ENCODE data around the gene S1PR1.

Gene S1PR1

GRCh38 chr1:101280049-101280592, 43.3 kb downstream of the S1PR1 start:
- DNase-seq (ENCODE audit: low spot score): no peak

GRCh38 chr1:101280942-101281654, 44.3 kb downstream of the S1PR1 start:
- DNase-seq (ENCODE audit: low spot score): no peak

GRCh38 chr1:101281751-101282150, 44.9 kb downstream of the S1PR1 start:
- DNase-seq (ENCODE audit: low spot score): no peak

- DNase-seq (ENCODE audit: low spot score): peak; percentile 20
These were observed 45.7 kb downstream of the S1PR1 start for GRCh38 chr1:101282314-101283038.

- no peak for DNase-seq (ENCODE audit: low spot score)
These were observed 46.6 kb downstream of the S1PR1 start for GRCh38 chr1:101283443-101283842.

- DNase-seq (ENCODE audit: low spot score): no peak
These were observed 47.2 kb downstream of the S1PR1 start for GRCh38 chr1:101284021-101284420.

GRCh38 chr1:101284622-101285218, 47.9 kb downstream of the S1PR1 start:
- DNase-seq (ENCODE audit: low spot score): no peak

- DNase-seq (ENCODE audit: low spot score): no peak
These were observed 49.2 kb downstream of the S1PR1 start for GRCh38 chr1:101285922-101286570.

GRCh38 chr1:101288491-101288944, 51.7 kb downstream of the S1PR1 start:
- peak; percentile 81 for DNase-seq (ENCODE audit: low spot score)

- DNase-seq (ENCODE audit: low spot score): no peak
These were observed 53.5 kb downstream of the S1PR1 start for GRCh38 chr1:101290119-101290921.

Measured in hematopoietic multipotent progenitor cell treated with erythropoietin and hydrocortisone succinate and interleukin-3 and kit ligand, for 17 days (in vitro differentiated cells).